Neural progenitor cell (in vitro differentiated cells): ENCODE data around the gene TRIM47. TPM values are rescaled to one million over a fixed set of nuclear protein-coding genes. Genes with fewer than 3 reads are reported as not detected.

Source experiments
- DNase-seq: peaks from one replicate; pipeline ENCODE4 v3.0.0-alpha.2; 2016; ENCODE audit warnings: low spot score
- H2AFZ ChIP-seq: fragments of 200-600 bp; sonication (generic); replicated peaks from 2 replicates; pipeline ENCODE4 v1.6.1; 2016; ENCODE audit warnings: antibody characterized with exemption
- H3F3A ChIP-seq: fragments of 200-600 bp; sonication (generic); 2 replicates; pipeline ENCODE4 v1.6.1; 2016; ENCODE audit warnings: antibody characterized with exemption, low read depth
- H3K27ac ChIP-seq: fragments of 200-600 bp; sonication (generic); 2 replicates; pipeline ENCODE4 v1.5.1; 2016; ENCODE audit warnings: mild to moderate bottlenecking
- H3K27me3 ChIP-seq: fragments of 200-600 bp; sonication (generic); 2 replicates; pipeline ENCODE4 v1.6.1; 2016; ENCODE audit warnings: mild to moderate bottlenecking, moderate library complexity
- H3K36me3 ChIP-seq: fragments of 200-600 bp; sonication (generic); 2 replicates; pipeline ENCODE4 v1.5.1; 2016
- H3K4me1 ChIP-seq: fragments of 200-600 bp; sonication (generic); 2 replicates; pipeline ENCODE4 v1.6.1; 2016; ENCODE audit warnings: mixed run types
- H3K4me2 ChIP-seq: fragments of 200-600 bp; sonication (generic); 2 replicates; pipeline ENCODE4 v1.6.1; 2016
- H3K4me3 ChIP-seq: fragments of 200-600 bp; sonication (generic); 2 replicates; pipeline ENCODE4 v1.5.1; 2016
- H3K79me2 ChIP-seq: fragments of 200-600 bp; sonication (generic); 2 replicates; pipeline ENCODE4 v1.6.1; 2016; ENCODE audit warnings: low read depth
- H3K9ac ChIP-seq: fragments of 200-600 bp; sonication (generic); 2 replicates; pipeline ENCODE4 v1.6.1; 2016
- H3K9me3 ChIP-seq: fragments of 200-600 bp; sonication (generic); 2 replicates; pipeline ENCODE4 v1.5.1; 2016; ENCODE audit warnings: low read depth
- H4K20me1 ChIP-seq: fragments of 200-600 bp; sonication (generic); 2 replicates; pipeline ENCODE4 v1.6.1; 2016; ENCODE audit warnings: low read depth
- H3K27ac Mint-ChIP-seq: 3 replicates; pipeline ENCODE4 v1.8.0; 2021; ENCODE audit warnings: mixed read lengths
- H3K27me3 Mint-ChIP-seq: 2 replicates; pipeline ENCODE4 v1.8.0; 2022; ENCODE audit warnings: low read depth, mild to moderate bottlenecking, inconsistent platforms, moderate library complexity, mixed read lengths; ENCODE audit not compliant: insufficient read depth
- H3K36me3 Mint-ChIP-seq: 3 replicates; pipeline ENCODE4 v1.8.0; 2021; ENCODE audit warnings: mixed read lengths
- H3K4me1 Mint-ChIP-seq: 3 replicates; pipeline ENCODE4 v1.8.0; 2021; ENCODE audit warnings: mixed read lengths
- H3K4me3 Mint-ChIP-seq: 3 replicates; pipeline ENCODE4 v1.8.0; 2021; ENCODE audit warnings: mild to moderate bottlenecking, moderate library complexity, mixed read lengths
- H3K9me3 Mint-ChIP-seq: 3 replicates; pipeline ENCODE4 v1.8.0; 2020; ENCODE audit warnings: mixed read lengths
- EZH2 ChIP-seq: fragments of 200-600 bp; sonication (generic); IDR thresholded peaks from 2 replicates; pipeline ENCODE4 v1.6.1; 2017; ENCODE audit warnings: antibody characterized with exemption, mild to moderate bottlenecking, moderate library complexity
- EZH2phosphoT487 ChIP-seq: fragments of 200-600 bp; sonication (generic); IDR thresholded peaks from 2 replicates; pipeline ENCODE4 v1.6.1; 2017; ENCODE audit warnings: antibody characterized with exemption
- total RNA-seq: library from RNA; depleted of rRNA; stranded (reverse); fragments of >200 nt; gene quantifications from 2 replicates; pipeline ENCODE4 v1.2.3, GENCODE V29; 2015; ENCODE audit warnings: low replicate concordance
- TF ChIP-seq, protein P1 (sequence below): fragments of 200-600 bp; sonication (generic); IDR thresholded peaks from 2 replicates; pipeline ENCODE4 v1.5.1; 2017; ENCODE audit warnings: antibody characterized with exemption, mild to moderate bottlenecking

The TRIM47 gene
- total RNA-seq, 1 donor from 2014 or later = 1.3 TPM

DNA sequence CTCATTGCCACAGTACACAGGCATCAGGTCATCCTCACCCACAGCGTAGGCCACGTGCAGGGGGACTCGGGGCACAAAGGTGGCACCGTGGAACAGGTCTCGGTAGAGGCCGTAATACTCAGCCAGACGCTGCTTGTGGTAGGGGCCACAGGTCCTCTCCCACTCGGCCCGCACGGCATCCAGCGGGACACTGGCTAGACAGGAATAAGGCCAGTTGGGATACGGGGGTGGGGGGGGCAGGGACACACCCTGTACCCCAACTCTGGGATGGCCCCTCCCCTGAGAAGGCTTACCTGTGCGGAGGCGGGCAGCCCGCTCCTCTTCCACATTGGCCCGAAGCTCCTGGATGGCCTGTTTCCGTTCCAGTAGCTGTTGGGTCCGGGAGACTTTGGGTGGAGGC, 23.3 kb upstream of the TRIM47 start:
- no peak overlapping the region for H2AFZ ChIP-seq
- Mint-ChIP-seq H3K4me3 (no peak overlapping the region), H3K27ac (no peak overlapping the region), H3K27me3 (peaks cover 6% of the 10 kb centered on the region), H3K4me1 (peaks cover 9% of the 10 kb centered on the region), H3K9me3 (no peaks in the 10 kb centered on the region), H3K36me3 (peaks cover 2% of the 10 kb centered on the region)
- peaks cover 13% of the 10 kb centered on the region for H3K4me1 ChIP-seq
- H3K4me3 ChIP-seq = no peak overlapping the region
- H4K20me1 ChIP-seq = no peaks in the 10 kb centered on the region
- H3K9me3 ChIP-seq = no peaks in the 10 kb centered on the region
- no peak overlapping the region for H3K4me2 ChIP-seq
- H3K79me2 ChIP-seq = peaks cover 18% of the 10 kb centered on the region
- H3K27ac ChIP-seq = no peak overlapping the region
- TF ChIP-seq EZH2phosphoT487 = no peak
- TF ChIP-seq, protein P1, sequence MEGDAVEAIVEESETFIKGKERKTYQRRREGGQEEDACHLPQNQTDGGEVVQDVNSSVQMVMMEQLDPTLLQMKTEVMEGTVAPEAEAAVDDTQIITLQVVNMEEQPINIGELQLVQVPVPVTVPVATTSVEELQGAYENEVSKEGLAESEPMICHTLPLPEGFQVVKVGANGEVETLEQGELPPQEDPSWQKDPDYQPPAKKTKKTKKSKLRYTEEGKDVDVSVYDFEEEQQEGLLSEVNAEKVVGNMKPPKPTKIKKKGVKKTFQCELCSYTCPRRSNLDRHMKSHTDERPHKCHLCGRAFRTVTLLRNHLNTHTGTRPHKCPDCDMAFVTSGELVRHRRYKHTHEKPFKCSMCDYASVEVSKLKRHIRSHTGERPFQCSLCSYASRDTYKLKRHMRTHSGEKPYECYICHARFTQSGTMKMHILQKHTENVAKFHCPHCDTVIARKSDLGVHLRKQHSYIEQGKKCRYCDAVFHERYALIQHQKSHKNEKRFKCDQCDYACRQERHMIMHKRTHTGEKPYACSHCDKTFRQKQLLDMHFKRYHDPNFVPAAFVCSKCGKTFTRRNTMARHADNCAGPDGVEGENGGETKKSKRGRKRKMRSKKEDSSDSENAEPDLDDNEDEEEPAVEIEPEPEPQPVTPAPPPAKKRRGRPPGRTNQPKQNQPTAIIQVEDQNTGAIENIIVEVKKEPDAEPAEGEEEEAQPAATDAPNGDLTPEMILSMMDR = no peak
- TF ChIP-seq EZH2 = no peak
- H3K9ac ChIP-seq = no peak overlapping the region
- H3F3A ChIP-seq = peaks cover 37% of the 10 kb centered on the region
- no peaks in the 10 kb centered on the region for H3K36me3 ChIP-seq
- no peak for DNase-seq
- H3K27me3 ChIP-seq = no peaks in the 10 kb centered on the region

DNA sequence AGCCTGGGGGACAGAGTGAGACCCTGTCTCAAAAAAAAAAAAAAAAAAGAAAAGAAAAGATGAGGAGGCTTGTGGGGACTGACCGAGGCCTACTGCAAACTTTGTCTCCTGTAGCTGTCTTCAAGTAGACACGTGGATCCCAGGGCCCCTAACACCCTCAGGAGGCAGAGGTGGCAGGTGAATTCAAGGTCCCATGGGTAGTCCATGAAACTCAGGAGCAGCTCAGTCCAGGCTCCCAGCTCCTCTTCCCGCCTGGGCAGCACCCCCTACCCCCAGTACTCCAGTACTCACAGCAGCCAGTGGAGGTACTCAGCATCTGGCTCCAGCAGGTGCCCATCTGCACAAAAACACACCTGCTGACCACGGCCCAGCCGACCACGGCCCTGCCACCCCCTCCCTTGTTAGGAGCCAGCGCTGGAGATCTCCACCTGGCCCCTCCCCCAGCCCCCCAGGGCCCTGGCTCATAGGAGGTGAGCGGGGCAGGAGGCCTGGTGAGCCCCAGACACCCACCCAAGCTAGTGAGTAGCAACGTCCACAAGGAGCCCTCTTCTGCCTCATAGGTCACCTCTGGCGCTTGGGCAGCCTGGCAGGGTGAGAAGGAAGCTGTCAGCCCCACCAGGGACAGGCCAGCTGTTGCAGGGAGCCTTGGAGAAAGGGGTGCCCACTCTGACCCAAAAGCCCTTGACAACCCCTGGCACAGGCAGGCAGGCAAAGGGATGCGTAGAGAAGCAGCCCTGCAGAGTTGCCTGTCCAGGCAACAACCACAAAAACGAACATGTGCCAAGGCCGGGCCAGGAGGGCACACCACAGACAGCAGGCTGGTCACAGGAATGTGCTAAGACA, 22.5 kb upstream of the TRIM47 start:
- H3K27me3 Mint-ChIP-seq = peaks cover 3% of the 10 kb centered on the region
- no peaks in the 10 kb centered on the region for H3K9me3 ChIP-seq
- no peak overlapping the region for H3K4me3 Mint-ChIP-seq
- H4K20me1 ChIP-seq = no peaks in the 10 kb centered on the region
- H3K9ac ChIP-seq = no peak overlapping the region
- TF ChIP-seq EZH2phosphoT487 (no peak), EZH2 (no peak)
- TF ChIP-seq, protein P1 = no peak
- H3K27ac ChIP-seq = no peak overlapping the region
- H3K27ac Mint-ChIP-seq = no peak overlapping the region
- no peaks in the 10 kb centered on the region for H3K9me3 Mint-ChIP-seq
- no peak overlapping the region for H3K4me3 ChIP-seq
- peaks cover 32% of the 10 kb centered on the region for H3F3A ChIP-seq
- no peak overlapping the region for H3K4me2 ChIP-seq
- no peak overlapping the region for H2AFZ ChIP-seq
- DNase-seq = peak; percentile 1
- peaks cover 2% of the 10 kb centered on the region for H3K36me3 Mint-ChIP-seq
- H3K27me3 ChIP-seq = no peaks in the 10 kb centered on the region
- H3K4me1 Mint-ChIP-seq = peaks cover 10% of the 10 kb centered on the region
- H3K79me2 ChIP-seq = peaks cover 21% of the 10 kb centered on the region
- peaks cover 13% of the 10 kb centered on the region for H3K4me1 ChIP-seq
- H3K36me3 ChIP-seq = no peaks in the 10 kb centered on the region

GRCh38 chr17:75899767-75900468, 21.5 kb upstream of the TRIM47 start:
- H3K4me3 Mint-ChIP-seq = no peak overlapping the region
- DNase-seq = peak; percentile 1
- no peaks in the 10 kb centered on the region for H3K9me3 Mint-ChIP-seq

More at GRCh38 chr17:75899767-75900468, 21.5 kb upstream of the TRIM47 start:
- no peak overlapping the region for H3K4me3 ChIP-seq
- H2AFZ ChIP-seq = no peak overlapping the region
- H3K79me2 ChIP-seq = peaks cover 31% of the 10 kb centered on the region
- no peak overlapping the region for H3K4me2 ChIP-seq
- no peak overlapping the region for H3K27ac Mint-ChIP-seq
- H3K36me3 ChIP-seq = no peaks in the 10 kb centered on the region
- H3K9ac ChIP-seq = no peak overlapping the region
- H3K4me1 Mint-ChIP-seq = peaks cover 20% of the 10 kb centered on the region
- peaks cover 3% of the 10 kb centered on the region for H3K27me3 Mint-ChIP-seq
- TF ChIP-seq, protein P1 = no peak
- TF ChIP-seq EZH2phosphoT487 (no peak), EZH2 (no peak)
- no peak overlapping the region for H3K27ac ChIP-seq
- peaks cover 2% of the 10 kb centered on the region for H3K36me3 Mint-ChIP-seq
- H3K9me3 ChIP-seq = no peaks in the 10 kb centered on the region
- peaks cover 20% of the 10 kb centered on the region for H3K4me1 ChIP-seq
- peaks cover under 1% of the 10 kb centered on the region for H4K20me1 ChIP-seq
- no peaks in the 10 kb centered on the region for H3K27me3 ChIP-seq
- peaks cover 23% of the 10 kb centered on the region for H3F3A ChIP-seq
